Measurements from ENCODE around the gene TUT1.
A peak's percentile ranks its signal among the peaks of the same experiment; 100 is the strongest.

Gene TUT1

GRCh38 chr11:62539238-62539925 lies 51.9 kb downstream of the TUT1 start:
- peak; percentile 76 for DNase-seq

DNA sequence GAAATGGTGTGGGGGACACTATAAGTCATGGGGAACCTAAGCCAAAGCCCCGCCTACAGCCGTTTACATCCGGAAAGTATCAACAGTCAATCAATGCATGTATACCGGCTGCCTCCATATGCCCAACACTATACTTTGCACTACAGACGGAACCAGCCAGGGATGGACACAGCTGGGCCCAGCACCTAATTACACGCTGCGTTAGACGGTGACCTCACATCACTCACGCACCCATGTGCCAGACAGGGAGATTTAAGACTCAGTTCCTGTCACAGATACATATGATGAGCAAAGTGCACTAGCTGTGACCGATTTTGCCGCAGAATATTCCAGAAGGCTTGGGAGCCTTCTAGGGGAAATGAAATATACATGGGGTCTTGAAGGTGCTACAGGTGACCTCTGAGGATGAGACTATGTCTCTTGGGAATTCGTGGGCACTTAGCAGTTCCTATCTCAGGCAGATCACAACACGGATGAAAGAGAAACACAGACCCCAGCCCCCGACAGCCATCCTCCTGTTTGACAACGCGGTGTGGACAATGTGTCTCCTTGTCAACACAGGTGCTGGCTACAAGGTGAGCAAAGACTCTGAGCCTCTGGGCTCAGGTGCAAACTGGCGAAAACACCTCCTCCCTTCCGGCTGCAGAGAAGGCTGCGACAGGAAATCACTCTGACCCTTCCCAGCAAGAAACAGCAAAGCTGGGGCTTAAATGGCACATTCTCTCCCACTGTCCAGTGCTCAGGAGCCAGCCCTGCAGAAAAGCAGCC lies 52.7 kb downstream of the TUT1 start:
- no peak for DNase-seq

GRCh38 chr11:62536301-62536957 lies 54.9 kb downstream of the TUT1 start:
- no peak for DNase-seq

DNA sequence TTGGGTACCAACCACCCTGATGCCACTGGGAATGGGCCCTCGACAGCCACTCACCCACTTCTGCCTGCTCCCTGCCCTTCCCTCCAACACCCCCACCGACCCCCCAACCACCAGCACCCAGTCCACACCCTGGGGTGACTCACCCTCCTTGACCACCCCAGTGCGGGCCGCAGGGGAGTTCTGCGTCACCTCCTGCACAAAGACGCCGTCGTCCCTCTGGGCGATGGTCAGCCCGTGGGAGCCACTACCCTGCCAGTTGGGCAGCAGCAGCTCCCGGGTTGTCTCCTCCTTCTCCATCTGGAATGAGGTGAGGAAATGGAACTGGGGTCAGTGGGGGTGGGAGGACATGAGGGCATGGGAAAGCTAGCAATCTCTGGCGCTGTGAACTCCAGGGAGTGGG lies 55.5 kb downstream of the TUT1 start:
- no peak for DNase-seq

DNA sequence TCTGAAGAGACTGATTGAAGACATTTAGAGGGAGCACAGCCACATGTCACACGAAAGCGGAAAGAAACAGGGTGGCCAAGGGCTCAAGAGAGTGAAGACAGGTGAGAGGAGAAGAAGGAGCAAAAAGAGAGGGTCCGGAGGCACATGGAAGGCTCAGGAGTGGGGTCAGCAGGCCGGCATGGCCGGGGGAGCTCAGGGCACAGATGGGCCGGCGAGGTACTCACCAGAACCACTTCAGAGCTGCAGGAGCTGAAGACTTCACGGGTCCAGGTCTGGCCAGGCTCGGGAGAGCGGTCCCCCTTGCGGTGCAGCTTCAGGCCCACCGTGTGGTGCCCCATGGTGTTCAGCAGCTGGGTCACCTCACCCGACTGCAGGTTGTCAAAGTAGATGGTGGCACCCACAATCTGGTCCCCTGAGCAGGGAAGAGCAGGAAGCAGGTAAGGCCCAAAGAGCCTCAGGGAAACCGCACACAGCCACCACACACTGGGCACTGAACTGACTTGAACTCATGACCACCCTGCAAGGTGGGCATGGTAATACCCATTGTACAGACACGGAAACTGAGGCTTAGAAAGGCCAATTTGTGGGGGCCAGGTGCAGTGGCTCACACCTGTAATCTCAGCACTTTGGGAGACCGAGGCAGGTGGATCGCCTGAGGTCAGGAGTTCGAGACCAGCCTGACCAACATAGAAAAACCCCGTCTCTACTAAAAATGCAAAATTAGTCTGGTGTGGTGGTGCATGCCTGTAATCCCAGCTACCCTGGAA lies 56.4 kb downstream of the TUT1 start:
- DNase-seq, result no peak

DNA sequence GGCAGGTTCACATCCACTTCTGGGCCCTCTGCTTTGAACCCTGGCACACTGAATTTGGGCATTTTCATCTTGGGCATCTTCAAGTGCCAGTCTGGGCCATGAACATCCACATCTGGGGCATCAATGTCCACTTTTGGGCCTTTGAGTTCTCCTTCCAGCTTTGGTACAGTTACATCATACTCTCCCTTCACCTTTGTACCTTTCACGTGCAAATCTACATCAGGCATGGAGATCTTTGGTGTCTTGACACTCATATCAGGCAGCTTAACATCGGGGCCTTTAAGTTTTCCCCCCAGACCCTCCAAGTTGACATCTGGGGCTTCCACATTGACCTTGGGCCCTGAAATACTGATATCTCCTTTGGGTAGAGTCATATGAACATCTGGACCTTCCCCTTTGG lies 59.2 kb downstream of the TUT1 start:
- DNase-seq, result no peak
